ENCODE results near the gene CORIN.
"Not testable (repeated sequence)": the region's sequence is repeated elsewhere in the genome, so short reads cannot be mapped to it uniquely, and the experiment has no call there.

Gene CORIN

GRCh38 chr4:47767956-47768355, 69.9 kb downstream of the CORIN start:
- DNase-seq (ENCODE audit: low spot score), result not testable (repeated sequence)

GRCh38 chr4:47763279-47763678, 74.6 kb downstream of the CORIN start:
- DNase-seq (ENCODE audit: low spot score), result no peak

- no peak for DNase-seq (ENCODE audit: low spot score)
These were observed 75.2 kb downstream of the CORIN start for GRCh38 chr4:47762376-47763266.

GRCh38 chr4:47753316-47753715, 84.6 kb downstream of the CORIN start:
- not testable (repeated sequence) for DNase-seq (ENCODE audit: low spot score)

- no peak for DNase-seq (ENCODE audit: low spot score)
These were observed 85.7 kb downstream of the CORIN start for GRCh38 chr4:47752214-47752613.

- DNase-seq (ENCODE audit: low spot score), result no peak
These were observed 87.1 kb downstream of the CORIN start for GRCh38 chr4:47750788-47751187.

GRCh38 chr4:47749858-47750257, 88.0 kb downstream of the CORIN start:
- no peak for DNase-seq (ENCODE audit: low spot score)

- no peak for DNase-seq (ENCODE audit: low spot score)
These were observed 88.8 kb downstream of the CORIN start for GRCh38 chr4:47749060-47749459.

GRCh38 chr4:47747846-47748494, 89.9 kb downstream of the CORIN start:
- DNase-seq (ENCODE audit: low spot score), result no peak

- DNase-seq (ENCODE audit: low spot score), result no peak
These were observed 90.7 kb downstream of the CORIN start for GRCh38 chr4:47747211-47747610.

- no peak for DNase-seq (ENCODE audit: low spot score)
These were observed 91.7 kb downstream of the CORIN start for GRCh38 chr4:47746122-47746521.

GRCh38 chr4:47744843-47745382, 93.0 kb downstream of the CORIN start:
- no peak for DNase-seq (ENCODE audit: low spot score)

GRCh38 chr4:47744253-47744652, 93.6 kb downstream of the CORIN start:
- peak; percentile 11 for DNase-seq (ENCODE audit: low spot score)

GRCh38 chr4:47741200-47741599, 96.7 kb downstream of the CORIN start:
- DNase-seq (ENCODE audit: low spot score), result no peak

- no peak for DNase-seq (ENCODE audit: low spot score)
These were observed 100.5 kb downstream of the CORIN start for GRCh38 chr4:47737326-47737725.

- DNase-seq (ENCODE audit: low spot score), result no peak
These were observed 101.3 kb downstream of the CORIN start for GRCh38 chr4:47736555-47736954.

GRCh38 chr4:47736146-47736545, 101.7 kb downstream of the CORIN start:
- no peak for DNase-seq (ENCODE audit: low spot score)

- no peak for DNase-seq (ENCODE audit: low spot score)
These were observed 104.3 kb downstream of the CORIN start for GRCh38 chr4:47733302-47734175.

GRCh38 chr4:47731182-47731581, 106.7 kb downstream of the CORIN start:
- no peak for DNase-seq (ENCODE audit: low spot score)

GRCh38 chr4:47729131-47729680, 108.7 kb downstream of the CORIN start:
- DNase-seq (ENCODE audit: low spot score), result no peak

- DNase-seq (ENCODE audit: low spot score), result no peak
These were observed 115.8 kb downstream of the CORIN start for GRCh38 chr4:47721892-47722575.
